Muscle layer of colon (tissue), 2 donors: ENCODE data around the gene ARMH3.

Experiments used
- H3K27ac ChIP-seq: one replicate; pipeline ENCODE4 v1.7.0; 2013; ENCODE audit warnings: low read depth, mild to moderate bottlenecking, low read length, moderate library complexity
- H3K27me3 ChIP-seq, 2 donors: one replicate each; pipeline ENCODE4 v1.7.0; 2013; ENCODE audit warnings: low read length in 2 of 2, mild to moderate bottlenecking in 2 of 2; ENCODE audit not compliant: insufficient read depth in 2 of 2, control insufficient read depth in 1 of 2
- H3K36me3 ChIP-seq: one replicate; pipeline ENCODE4 v1.7.0; 2013; ENCODE audit warnings: mild to moderate bottlenecking, low read length; ENCODE audit not compliant: insufficient read depth
- H3K4me1 ChIP-seq: one replicate; pipeline ENCODE4 v1.7.0; 2013; ENCODE audit warnings: mild to moderate bottlenecking, low read length; ENCODE audit not compliant: insufficient read depth
- H3K4me3 ChIP-seq, 2 donors: one replicate each; pipeline ENCODE4 v1.7.0; 2013; ENCODE audit warnings: low read length in 2 of 2, low read depth in 1 of 2, mild to moderate bottlenecking in 1 of 2, moderate library complexity in 1 of 2
- H3K9ac ChIP-seq: one replicate; pipeline ENCODE4 v1.7.0; 2013; ENCODE audit warnings: low read length
- H3K9me3 ChIP-seq: one replicate; pipeline ENCODE4 v1.7.0; 2013; ENCODE audit warnings: mild to moderate bottlenecking, low read length
- donor health status: abdominal sarcoma.
- donor health status: Adenocarcinoma of cecum.

The ARMH3 gene

GRCh38 chr10:101903827-101904550 lies 152.0 kb downstream of the ARMH3 start:
- no peak overlapping the region for H3K9ac ChIP-seq
- H3K36me3 ChIP-seq: no peaks in the 10 kb centered on the region
- H3K9me3 ChIP-seq: no peaks in the 10 kb centered on the region
- H3K27ac ChIP-seq: no peak overlapping the region
- no peaks in the 10 kb centered on the region for H3K4me1 ChIP-seq
- H3K27me3 ChIP-seq: no peaks in the 10 kb centered on the region
- no peak overlapping the region for H3K4me3 ChIP-seq

GRCh38 chr10:101902820-101903145 lies 153.2 kb downstream of the ARMH3 start:
- Histone ChIP-seq H3K4me3 (no peak overlapping the region), H3K36me3 (no peaks in the 10 kb centered on the region), H3K27ac (no peak overlapping the region), H3K9me3 (no peaks in the 10 kb centered on the region), H3K4me1 (peaks cover 4% of the 10 kb centered on the region), H3K9ac (no peak overlapping the region), H3K27me3 (no peaks in the 10 kb centered on the region)

GRCh38 chr10:101902032-101902819 lies 153.7 kb downstream of the ARMH3 start:
- no peaks in the 10 kb centered on the region for H3K9me3 ChIP-seq

GRCh38 chr10:101901340-101901739 lies 154.6 kb downstream of the ARMH3 start:
- Histone ChIP-seq H3K4me3 (no peak overlapping the region), H3K27me3 (no peaks in the 10 kb centered on the region), H3K36me3 (no peaks in the 10 kb centered on the region), H3K4me1 (peaks cover 8% of the 10 kb centered on the region), H3K9ac (no peak overlapping the region), H3K9me3 (no peaks in the 10 kb centered on the region), H3K27ac (no peak overlapping the region)

More at GRCh38 chr10:101902032-101902819, 153.7 kb downstream of the ARMH3 start:
- Histone ChIP-seq H3K27me3 (no peaks in the 10 kb centered on the region), H3K4me1 (peaks cover 8% of the 10 kb centered on the region), H3K9ac (no peak overlapping the region), H3K4me3 (no peak overlapping the region), H3K27ac (no peak overlapping the region), H3K36me3 (no peaks in the 10 kb centered on the region)

GRCh38 chr10:101897633-101898032 lies 158.3 kb downstream of the ARMH3 start:
- Histone ChIP-seq H3K9me3 (no peaks in the 10 kb centered on the region), H3K9ac (no peak overlapping the region), H3K4me1 (peaks cover 8% of the 10 kb centered on the region), H3K4me3 (no peak overlapping the region), H3K27ac (no peak overlapping the region), H3K36me3 (no peaks in the 10 kb centered on the region), H3K27me3 (no peaks in the 10 kb centered on the region)

GRCh38 chr10:101896225-101896877 lies 159.6 kb downstream of the ARMH3 start:
- H3K4me1 ChIP-seq: peaks cover 8% of the 10 kb centered on the region
- H3K27ac ChIP-seq: no peak overlapping the region
- H3K36me3 ChIP-seq: no peaks in the 10 kb centered on the region
- no peak overlapping the region for H3K4me3 ChIP-seq
- no peaks in the 10 kb centered on the region for H3K27me3 ChIP-seq
- no peaks in the 10 kb centered on the region for H3K9me3 ChIP-seq
- no peak overlapping the region for H3K9ac ChIP-seq

GRCh38 chr10:101895781-101896180 lies 160.2 kb downstream of the ARMH3 start:
- Histone ChIP-seq H3K4me3 (no peak overlapping the region), H3K27me3 (no peaks in the 10 kb centered on the region), H3K9ac (no peak overlapping the region), H3K36me3 (no peaks in the 10 kb centered on the region), H3K9me3 (no peaks in the 10 kb centered on the region), H3K27ac (no peak overlapping the region), H3K4me1 (peaks cover 8% of the 10 kb centered on the region)

- no peaks in the 10 kb centered on the region for H3K27me3 ChIP-seq
- no peaks in the 10 kb centered on the region for H3K36me3 ChIP-seq
- H3K4me3 ChIP-seq: no peak overlapping the region
- no peak overlapping the region for H3K27ac ChIP-seq
- H3K9ac ChIP-seq: no peak overlapping the region
- no peaks in the 10 kb centered on the region for H3K9me3 ChIP-seq
- peaks cover 8% of the 10 kb centered on the region for H3K4me1 ChIP-seq
Observed at GRCh38 chr10:101894742-101895141, 161.2 kb downstream of the ARMH3 start.

- Histone ChIP-seq H3K9ac (no peak overlapping the region), H3K36me3 (no peaks in the 10 kb centered on the region), H3K4me3 (no peak overlapping the region), H3K27me3 (no peaks in the 10 kb centered on the region), H3K27ac (no peak overlapping the region), H3K4me1 (peaks cover 8% of the 10 kb centered on the region), H3K9me3 (no peaks in the 10 kb centered on the region)
Observed at GRCh38 chr10:101894266-101894665, 161.7 kb downstream of the ARMH3 start.

- Histone ChIP-seq H3K9me3 (no peaks in the 10 kb centered on the region), H3K36me3 (no peaks in the 10 kb centered on the region), H3K27me3 (no peaks in the 10 kb centered on the region), H3K27ac (no peak overlapping the region), H3K4me1 (peaks cover 8% of the 10 kb centered on the region), H3K4me3 (no peak overlapping the region), H3K9ac (no peak overlapping the region)
Observed at GRCh38 chr10:101893510-101894120, 162.4 kb downstream of the ARMH3 start.

- Histone ChIP-seq H3K27ac (no peak overlapping the region), H3K4me3 (no peak overlapping the region), H3K4me1 (peaks cover 6% of the 10 kb centered on the region), H3K36me3 (no peaks in the 10 kb centered on the region), H3K27me3 (no peaks in the 10 kb centered on the region), H3K9me3 (no peaks in the 10 kb centered on the region), H3K9ac (no peak overlapping the region)
Observed at GRCh38 chr10:101892782-101893391, 163.1 kb downstream of the ARMH3 start.
